Measurements from ENCODE around the gene SORCS3. TPM values are rescaled to one million over a fixed set of nuclear protein-coding genes. Genes with fewer than 3 reads are reported as not detected.
A peak's percentile ranks its signal among the peaks of the same experiment; 100 is the strongest.

Gene SORCS3
- total RNA-seq, 2 donors from 2014 or later = not detected

DNA sequence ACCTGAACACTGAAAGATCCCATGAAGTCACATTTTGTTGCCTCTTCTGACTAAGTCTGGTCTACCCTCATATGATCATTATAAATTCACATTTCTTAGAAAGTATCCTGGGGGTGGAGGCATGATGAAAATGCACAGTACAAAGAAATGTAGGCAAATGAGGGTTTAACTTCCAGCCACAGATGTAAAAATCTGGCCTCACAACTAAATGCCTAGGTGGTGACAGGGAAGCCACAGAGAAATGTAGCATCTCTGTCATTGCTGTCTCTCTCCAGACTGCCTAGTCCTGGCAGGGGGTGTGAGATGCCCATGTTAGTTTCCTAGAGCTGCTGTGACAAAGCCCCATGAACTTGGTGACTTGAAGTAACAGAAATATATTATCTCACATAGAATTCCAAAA lies 395.9 kb downstream of the SORCS3 start:
- no peak for ATAC-seq
- no peaks in the 10 kb centered on the region for H3K36me3 ChIP-seq (replicated peaks in 1 of 2; ENCODE audit: insufficient read depth in 1 of 2, low read depth in 2 of 2)
- no peaks in the 10 kb centered on the region for H3K27me3 ChIP-seq
- no peak overlapping the region for H3K27ac ChIP-seq
- no peak for TF ChIP-seq POLR2A (IDR thresholded peaks at IDR 0.05)
- TF ChIP-seq, protein P1, sequence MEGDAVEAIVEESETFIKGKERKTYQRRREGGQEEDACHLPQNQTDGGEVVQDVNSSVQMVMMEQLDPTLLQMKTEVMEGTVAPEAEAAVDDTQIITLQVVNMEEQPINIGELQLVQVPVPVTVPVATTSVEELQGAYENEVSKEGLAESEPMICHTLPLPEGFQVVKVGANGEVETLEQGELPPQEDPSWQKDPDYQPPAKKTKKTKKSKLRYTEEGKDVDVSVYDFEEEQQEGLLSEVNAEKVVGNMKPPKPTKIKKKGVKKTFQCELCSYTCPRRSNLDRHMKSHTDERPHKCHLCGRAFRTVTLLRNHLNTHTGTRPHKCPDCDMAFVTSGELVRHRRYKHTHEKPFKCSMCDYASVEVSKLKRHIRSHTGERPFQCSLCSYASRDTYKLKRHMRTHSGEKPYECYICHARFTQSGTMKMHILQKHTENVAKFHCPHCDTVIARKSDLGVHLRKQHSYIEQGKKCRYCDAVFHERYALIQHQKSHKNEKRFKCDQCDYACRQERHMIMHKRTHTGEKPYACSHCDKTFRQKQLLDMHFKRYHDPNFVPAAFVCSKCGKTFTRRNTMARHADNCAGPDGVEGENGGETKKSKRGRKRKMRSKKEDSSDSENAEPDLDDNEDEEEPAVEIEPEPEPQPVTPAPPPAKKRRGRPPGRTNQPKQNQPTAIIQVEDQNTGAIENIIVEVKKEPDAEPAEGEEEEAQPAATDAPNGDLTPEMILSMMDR (IDR thresholded peaks at IDR 0.05) = no peak
- H3K9me3 ChIP-seq = no peaks in the 10 kb centered on the region
- no peak overlapping the region for H3K4me3 ChIP-seq
- DNase-seq = no peak
- no peaks in the 10 kb centered on the region for H3K4me1 ChIP-seq
- intact Hi-C loops (cut with DNase I) = no loop called here

DNA sequence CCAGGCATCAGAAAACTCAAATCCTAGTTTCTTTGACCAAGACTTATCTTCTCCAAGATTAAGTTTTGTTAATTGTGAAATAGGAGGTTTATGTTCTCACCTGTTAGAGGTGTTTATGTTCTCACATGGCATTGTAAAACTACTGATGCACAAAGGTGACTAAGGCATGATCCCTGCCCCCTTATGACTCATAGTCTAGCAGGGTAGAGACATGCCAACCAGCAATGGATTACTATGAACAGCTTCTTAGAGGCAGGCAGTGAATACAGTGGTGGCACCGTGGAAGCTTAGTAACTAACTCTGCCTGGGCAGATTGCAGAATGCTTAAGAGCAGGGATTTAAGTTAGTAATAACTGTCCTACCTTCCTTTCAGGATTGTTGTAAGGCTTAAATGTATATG lies 400.9 kb downstream of the SORCS3 start:
- no peak for ATAC-seq
- WGBS, 2 donors = 81 to 91% methylated on average over 1 of the region's 1 CpG
- DNase-seq = peak in 2 of 4 donors; percentile 2 to 31

DNA sequence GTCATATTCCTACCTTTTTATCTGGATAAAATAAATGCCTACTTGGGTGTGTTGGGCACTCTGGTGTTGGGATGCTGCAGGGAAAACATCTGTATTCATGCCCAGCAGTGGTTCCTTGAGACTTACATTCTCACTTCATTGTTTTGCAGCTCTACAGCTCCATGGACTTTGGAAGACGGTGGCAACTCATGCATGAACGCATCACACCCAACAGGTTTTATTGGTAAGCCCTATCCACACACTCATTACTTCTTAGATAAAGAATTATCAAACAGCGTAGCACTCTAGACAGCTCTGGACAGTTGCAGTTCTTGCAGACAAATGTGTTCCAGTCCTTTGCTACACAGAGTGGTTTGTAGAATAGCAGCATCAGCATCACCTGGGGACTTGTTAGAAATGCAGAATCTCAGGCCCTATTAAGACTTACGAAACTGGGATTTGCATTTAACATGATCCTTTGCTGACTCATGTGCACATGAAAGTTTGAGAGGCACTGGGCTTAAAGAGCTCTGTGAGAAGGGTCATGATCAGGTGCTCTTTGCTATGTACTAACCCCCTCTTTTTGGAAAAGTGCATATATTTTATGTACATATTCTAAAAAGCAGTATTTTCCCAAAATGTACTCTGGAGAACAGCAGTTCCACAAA lies 401.9 kb downstream of the SORCS3 start:
- Histone ChIP-seq H3K9me3 (no peaks in the 10 kb centered on the region), H3K27me3 (no peaks in the 10 kb centered on the region), H3K4me3 (no peak overlapping the region), H3K36me3 (replicated peaks in 1 of 2; ENCODE audit: insufficient read depth in 1 of 2, low read depth in 2 of 2) (no peaks in the 10 kb centered on the region), H3K4me1 (no peaks in the 10 kb centered on the region), H3K27ac (no peak overlapping the region)
- ATAC-seq = no peak
- intact Hi-C loops (cut with DNase I) = no loop called here
- WGBS, 2 donors = 69 to 73% methylated on average over 4 of the region's 4 CpGs
- TF ChIP-seq POLR2A (IDR thresholded peaks at IDR 0.05) = no peak
- TF ChIP-seq, protein P1 (IDR thresholded peaks at IDR 0.05) = no peak
- no peak for DNase-seq

More for the DNA sequence above, 400.9 kb downstream of the SORCS3 start:
- H3K27ac ChIP-seq = no peak overlapping the region
- TF ChIP-seq, protein P1 (IDR thresholded peaks at IDR 0.05) = no peak
- no peak for TF ChIP-seq POLR2A (IDR thresholded peaks at IDR 0.05)
- H3K27me3 ChIP-seq = no peaks in the 10 kb centered on the region
- no peaks in the 10 kb centered on the region for H3K4me1 ChIP-seq
- intact Hi-C loops (cut with DNase I) = no loop called here
- H3K9me3 ChIP-seq = no peaks in the 10 kb centered on the region
- no peaks in the 10 kb centered on the region for H3K36me3 ChIP-seq (replicated peaks in 1 of 2; ENCODE audit: insufficient read depth in 1 of 2, low read depth in 2 of 2)
- H3K4me3 ChIP-seq = no peak overlapping the region

DNA sequence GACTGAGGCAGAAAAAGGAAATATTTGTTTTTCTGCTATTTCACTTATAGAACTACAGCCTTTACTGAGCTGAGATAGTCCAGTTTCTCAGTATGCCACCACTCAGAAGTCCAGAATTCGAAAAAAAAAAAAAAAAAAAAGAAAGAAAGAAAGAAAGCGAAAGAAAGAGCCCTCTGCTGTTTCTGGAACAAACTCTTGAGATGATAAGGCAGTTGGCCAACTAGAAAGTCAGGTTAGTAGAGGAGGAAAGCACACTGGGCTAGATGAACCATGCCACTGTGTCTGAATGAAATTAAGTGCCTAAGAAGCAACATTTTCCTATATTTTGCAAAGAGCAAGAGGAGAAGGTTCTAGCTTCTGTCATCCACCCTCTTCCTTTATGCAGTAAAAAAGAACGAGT lies 403.8 kb downstream of the SORCS3 start:
- Histone ChIP-seq H3K4me3 (no peak overlapping the region), H3K27me3 (no peaks in the 10 kb centered on the region), H3K36me3 (replicated peaks in 1 of 2; ENCODE audit: insufficient read depth in 1 of 2, low read depth in 2 of 2) (no peaks in the 10 kb centered on the region), H3K9me3 (no peaks in the 10 kb centered on the region), H3K4me1 (no peaks in the 10 kb centered on the region), H3K27ac (no peak overlapping the region)
- no peak for ATAC-seq
- WGBS, 2 donors = 47 to 49% methylated on average over 3 of the region's 3 CpGs
- no peak for DNase-seq
- intact Hi-C loops (cut with DNase I) = no loop called here
- TF ChIP-seq POLR2A (IDR thresholded peaks at IDR 0.05) = no peak
- TF ChIP-seq, protein P1 (IDR thresholded peaks at IDR 0.05) = no peak

DNA sequence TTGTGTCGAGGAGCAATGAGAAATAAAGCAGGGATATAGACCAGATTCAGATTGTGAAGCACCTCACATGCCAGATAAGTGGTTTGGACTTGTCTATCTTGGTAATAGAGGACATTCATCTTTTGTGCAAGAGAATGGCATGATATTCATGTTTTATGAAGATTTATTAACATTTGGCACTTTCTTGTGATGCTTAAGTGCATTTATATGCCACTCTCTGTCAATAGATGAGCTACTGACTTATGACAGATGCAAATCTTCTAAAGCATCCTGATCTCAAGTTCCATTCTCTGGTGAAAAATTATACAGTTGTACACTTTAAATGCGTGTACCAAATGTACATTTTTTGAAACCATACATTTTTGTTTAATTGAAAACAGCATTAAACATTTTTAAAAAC lies 415.3 kb downstream of the SORCS3 start:
- peaks cover 0 to 5% (median 0%) of the 10 kb centered on the region in 3 donors for H3K9me3 ChIP-seq
- H3K27me3 ChIP-seq = no peaks in the 10 kb centered on the region
- H3K36me3 ChIP-seq (replicated peaks in 1 of 2; ENCODE audit: insufficient read depth in 1 of 2, low read depth in 2 of 2) = no peaks in the 10 kb centered on the region
- no peak for DNase-seq
- H3K4me3 ChIP-seq = no peak overlapping the region
- no peaks in the 10 kb centered on the region for H3K4me1 ChIP-seq
- 45 to 52% methylated on average over 2 of the region's 2 CpGs for whole genome bisulfite sequencing, 2 donors
- TF ChIP-seq, protein P1 (IDR thresholded peaks at IDR 0.05) = no peak
- no peak for TF ChIP-seq POLR2A (IDR thresholded peaks at IDR 0.05)
- no peak for ATAC-seq
- intact Hi-C loops (cut with DNase I) = no loop called here
- H3K27ac ChIP-seq = no peak overlapping the region

All from body of pancreas (tissue), 4 donors.